Heart left ventricle (tissue), 16 donors: Measurements from ENCODE around the gene JDP2. TPM values are rescaled to one million over a fixed set of nuclear protein-coding genes. Genes with fewer than 3 reads are reported as not detected.
A peak's percentile ranks its signal among the peaks of the same experiment; 100 is the strongest.

Experiments
- ATAC-seq, 4 donors: fragments of 200-7000 bp; cut with Tn5 transposase; one replicate each; pipeline ENCODE4 v1.9.1; 2020 to 2022; ENCODE audit warnings: moderate library complexity in 4 of 4, mild to moderate bottlenecking in 3 of 4, moderate number of reproducible peaks in 1 of 4
- DNase-seq, 5 donors: peaks; one replicate each; pipeline ENCODE4 v3.0.0-alpha.2; 2020
- H3K27ac ChIP-seq, 12 donors: fragments of 200-600 bp; sonication (generic) in 4 of 12; one replicate each; pipeline versions ENCODE4 v1.5.0 to v1.8.0; 2016 to 2022; ENCODE audit warnings: mild to moderate bottlenecking in 2 of 12
- H3K27me3 ChIP-seq, 9 donors: fragments of 200-600 bp; sonication (generic) in 2 of 9; one replicate each; pipeline versions ENCODE4 v1.5.1 to v1.8.0; 2016 to 2022; ENCODE audit warnings: mild to moderate bottlenecking in 3 of 9
- H3K36me3 ChIP-seq, 9 donors: fragments of 200-600 bp; sonication (generic) in 2 of 9; one replicate each; pipeline versions ENCODE4 v1.5.0 to v1.8.0; 2018 to 2022; ENCODE audit warnings: mild to moderate bottlenecking in 2 of 9
- H3K4me1 ChIP-seq, 12 donors: fragments of 200-600 bp; sonication (generic) in 4 of 12; one replicate each; pipeline versions ENCODE4 v1.5.0 to v1.8.0; 2016 to 2022; ENCODE audit warnings: mild to moderate bottlenecking in 3 of 12
- H3K4me3 ChIP-seq, 12 donors: fragments of 200-600 bp; sonication (generic) in 4 of 12; one replicate each; pipeline versions ENCODE4 v1.5.0 to v1.8.0; 2017 to 2022; ENCODE audit warnings: mild to moderate bottlenecking in 9 of 12, moderate library complexity in 4 of 12
- H3K9me3 ChIP-seq, 12 donors: fragments of 200-600 bp; sonication (generic) in 4 of 12; one replicate each; pipeline versions ENCODE4 v1.5.0 to v1.8.0; 2016 to 2022; ENCODE audit warnings: mild to moderate bottlenecking in 1 of 12
- POLR2A ChIP-seq, 2 donors: fragments of 450-650 bp; IDR thresholded peaks; one replicate each; pipeline ENCODE4 v1.6.1; 2017; ENCODE audit warnings: antibody characterized with exemption in 2 of 2, mild to moderate bottlenecking in 2 of 2, moderate library complexity in 2 of 2
- WGBS, 4 donors: extraction: QIAGEN DNeasy Blood & Tissue Kit in 2 of 4; methylation state at CpG; one replicate each; pipeline versions ENCODE4 v1.1.5 to v1.1.7; 2013 to 2018; 5-methylcytosine and 5-hydroxymethylcytosine counted together
- intact Hi-C, 10 donors: fragments of 100-400 bp; cut with DNase I; formaldehyde crosslinking; loops; one replicate each; pipeline versions ENCODE4 v1.11.1 to v1.14.2; 2022
- polyA plus RNA-seq, 2 donors: library from polyadenylated mRNA; stranded (reverse); fragments of 200-250 nt; gene quantifications; one replicate each; pipeline ENCODE4 v1.2.3, GENCODE V29; 2013
- total RNA-seq, 9 donors: library from RNA; depleted of rRNA in 2 of 9; stranded (reverse); fragments of >200 nt in 2 of 9; fragmentation: NEBNext Ultra II Directional in 3 of 9; extraction: Animal tissue kit (Norgen Biotek cat#: 25700) in 3 of 9; gene quantifications; one replicate each; pipeline versions ENCODE4 v1.1.0 to v1.2.4, GENCODE V29; 2016 to 2023
- TF ChIP-seq, protein P1 (sequence below), 12 donors: fragments of 200-600 bp; sonication (generic) in 4 of 12; IDR thresholded peaks; one replicate each; pipeline versions ENCODE4 v1.5.0 to v1.8.0; 2018 to 2022; ENCODE audit warnings: antibody characterized with exemption in 12 of 12, mild to moderate bottlenecking in 5 of 12
- donor health status: ischemic (EF 13 %, LVEDD 7.1; RV severe dilation, severe dysfunction).
- donor health status: healthy with polysubstance abuse.
- donor health status: DM: no; HTN: yes; CAD: no.
- donor health status: DM: no; HTN: no; CAD: no.
- donor health status: ischemic (EF 25% LVEDD 6.9; RV normal size, moderate dysfunction).
- donor health status: ischemic (EF 25% LVEDD 5.7; RV mildly dilated, moderate dysfunction).
- donor health status: healthy.
- donor health status: DM: yes; HTN: yes; CAD: no.
- donor health status: ischemic (EF 35%, LVEDD 5.7; RV mildly dilated, moderate dysfunction).
- donor health status: nonischemic (EF 11% LVEDD 7.7; RV severe dilation, severe dysfunction).
- donor health status: DM: yes; HTN: yes; CAD: no.
- donor health status: PGD.
- donor health status: ischemic (EF 29% LVEDD 5.4; RV normal size, mild dysfunction).
- donor health status: nonischemic (EF 23%, LVEDD 6.1; RV moderate dilation, normal function).

Gene JDP2
- total and polyA plus RNA-seq, 11 donors, result 12.2 to 72.6 (median 28.1) TPM

DNA sequence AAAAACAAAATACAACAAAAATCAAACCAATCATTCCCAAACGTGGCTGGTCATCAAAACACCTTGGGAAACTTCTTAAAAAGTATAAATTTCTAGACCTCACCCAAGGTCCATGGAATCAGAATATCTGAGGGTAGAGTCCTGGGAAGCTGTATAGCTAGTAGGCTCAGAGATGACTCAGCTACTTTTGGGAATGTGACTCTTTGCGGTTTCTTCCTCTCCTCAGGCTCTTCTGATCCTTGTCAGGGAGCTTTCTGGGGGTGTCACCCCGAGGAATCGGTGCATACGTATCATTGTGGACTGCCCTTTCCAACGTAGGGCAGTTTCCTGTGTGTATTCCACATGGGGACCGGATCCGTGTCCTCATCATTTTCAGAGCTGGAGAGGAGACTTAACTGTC lies 14.8 kb downstream of the JDP2 start:
- peak in 2 of 4 donors; percentile 17 to 24 for ATAC-seq
- H3K4me1 ChIP-seq, result peaks cover 0 to 61% (median 24%) of the 10 kb centered on the region in 12 donors

DNA sequence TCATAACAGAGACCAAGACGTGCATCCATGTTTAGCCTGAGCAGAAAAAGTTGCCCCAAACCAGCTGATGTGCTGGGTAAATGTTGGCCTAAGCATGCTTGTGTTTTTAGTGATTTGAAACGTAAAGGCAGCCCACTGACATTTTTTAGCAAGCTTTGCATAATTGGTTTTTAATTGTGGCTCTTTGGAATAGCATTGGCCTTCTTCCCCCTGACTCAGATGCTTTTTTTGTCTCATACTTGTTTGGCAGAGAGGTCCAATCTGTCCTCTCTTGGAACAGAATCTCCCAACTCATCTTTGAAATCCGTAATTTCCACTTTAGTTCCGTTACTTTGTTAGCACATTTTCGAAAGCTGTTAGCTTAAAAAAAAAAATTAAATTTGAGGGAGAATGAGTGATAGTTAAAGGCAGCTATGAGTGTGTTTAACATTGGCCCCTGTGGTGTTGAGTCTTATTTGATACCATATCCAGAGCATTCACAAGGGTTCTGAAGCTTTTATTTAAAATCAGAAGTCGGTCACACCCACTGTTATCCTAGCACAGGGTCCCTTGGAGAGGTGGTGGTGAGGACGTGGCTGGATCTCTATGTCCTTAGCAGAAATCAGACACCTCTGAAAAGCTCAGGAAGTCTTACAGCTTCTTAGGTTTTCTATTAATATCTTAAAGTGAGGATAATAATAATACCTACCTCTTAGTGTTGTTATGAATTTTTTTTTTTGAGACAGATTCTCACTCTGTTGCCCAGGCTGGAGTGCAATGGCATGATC lies 15.6 kb downstream of the JDP2 start:
- TF ChIP-seq POLR2A (IDR thresholded peaks at IDR 0.05), result no peak
- TF ChIP-seq, protein P1, sequence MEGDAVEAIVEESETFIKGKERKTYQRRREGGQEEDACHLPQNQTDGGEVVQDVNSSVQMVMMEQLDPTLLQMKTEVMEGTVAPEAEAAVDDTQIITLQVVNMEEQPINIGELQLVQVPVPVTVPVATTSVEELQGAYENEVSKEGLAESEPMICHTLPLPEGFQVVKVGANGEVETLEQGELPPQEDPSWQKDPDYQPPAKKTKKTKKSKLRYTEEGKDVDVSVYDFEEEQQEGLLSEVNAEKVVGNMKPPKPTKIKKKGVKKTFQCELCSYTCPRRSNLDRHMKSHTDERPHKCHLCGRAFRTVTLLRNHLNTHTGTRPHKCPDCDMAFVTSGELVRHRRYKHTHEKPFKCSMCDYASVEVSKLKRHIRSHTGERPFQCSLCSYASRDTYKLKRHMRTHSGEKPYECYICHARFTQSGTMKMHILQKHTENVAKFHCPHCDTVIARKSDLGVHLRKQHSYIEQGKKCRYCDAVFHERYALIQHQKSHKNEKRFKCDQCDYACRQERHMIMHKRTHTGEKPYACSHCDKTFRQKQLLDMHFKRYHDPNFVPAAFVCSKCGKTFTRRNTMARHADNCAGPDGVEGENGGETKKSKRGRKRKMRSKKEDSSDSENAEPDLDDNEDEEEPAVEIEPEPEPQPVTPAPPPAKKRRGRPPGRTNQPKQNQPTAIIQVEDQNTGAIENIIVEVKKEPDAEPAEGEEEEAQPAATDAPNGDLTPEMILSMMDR (IDR thresholded peaks at IDR 0.05), result no peak
- WGBS, 4 donors, result 62 to 76% (median 65%) methylated on average over 7 of the region's 7 CpGs
- Histone ChIP-seq H3K4me1 (peaks cover 0 to 61% (median 24%) of the 10 kb centered on the region in 12 donors), H3K36me3 (peaks cover 0 to 74% (median 56%) of the 10 kb centered on the region in 9 donors), H3K27me3 (no peaks in the 10 kb centered on the region), H3K9me3 (no peaks in the 10 kb centered on the region), H3K4me3 (no peak overlapping the region), H3K27ac (peak overlapping the region in 9 of 12 donors; percentile 1 to 76 (median 32))
- intact Hi-C loops, result no loop called here
- ATAC-seq, result no peak
- DNase-seq, result no peak

More for the DNA sequence above, 14.8 kb downstream of the JDP2 start:
- Histone ChIP-seq H3K4me3 (no peak overlapping the region), H3K27ac (peak overlapping the region in 9 of 12 donors; percentile 1 to 76 (median 38)), H3K9me3 (no peaks in the 10 kb centered on the region), H3K36me3 (peaks cover 0 to 82% (median 64%) of the 10 kb centered on the region in 9 donors), H3K27me3 (no peaks in the 10 kb centered on the region)
- WGBS, 4 donors, result 65 to 78% (median 74%) methylated on average over 8 of the region's 8 CpGs
- DNase-seq, result no peak
- no peak for TF ChIP-seq POLR2A (IDR thresholded peaks at IDR 0.05)
- TF ChIP-seq, protein P1 (IDR thresholded peaks at IDR 0.05), result no peak
- intact Hi-C loops, result no loop called here

DNA sequence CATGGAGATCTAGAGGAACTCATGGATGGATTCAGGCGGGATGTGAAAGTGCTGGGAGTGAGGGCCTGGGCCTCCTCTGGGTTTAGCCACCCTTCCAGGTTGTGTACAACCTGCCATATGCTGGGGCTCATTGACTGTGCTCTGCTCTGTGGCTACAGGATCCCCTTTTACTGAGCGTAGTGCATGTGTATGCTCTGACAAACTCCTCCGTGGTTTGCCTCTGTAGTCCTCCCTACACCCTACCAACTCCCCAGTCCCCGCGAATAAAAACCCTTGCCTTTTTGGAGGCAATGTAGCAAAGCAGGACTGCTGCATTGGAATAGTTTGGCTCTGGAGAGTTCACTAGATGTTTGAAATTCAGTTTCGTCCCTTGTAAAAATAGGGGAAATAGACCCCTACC lies 17.4 kb downstream of the JDP2 start:
- 92 to 99% (median 96%) methylated on average over 6 of the region's 6 CpGs for WGBS, 4 donors
- no peak for DNase-seq
- TF ChIP-seq, protein P1 (IDR thresholded peaks at IDR 0.05), result no peak
- no peak for TF ChIP-seq POLR2A (IDR thresholded peaks at IDR 0.05)
- Histone ChIP-seq H3K4me3 (no peak overlapping the region), H3K9me3 (no peaks in the 10 kb centered on the region), H3K27ac (no peak overlapping the region), H3K27me3 (no peaks in the 10 kb centered on the region), H3K4me1 (peaks cover 0 to 71% (median 41%) of the 10 kb centered on the region in 12 donors), H3K36me3 (peaks cover 0 to 63% (median 38%) of the 10 kb centered on the region in 9 donors)
- no peak for ATAC-seq
- intact Hi-C loops, result no loop called here

DNA sequence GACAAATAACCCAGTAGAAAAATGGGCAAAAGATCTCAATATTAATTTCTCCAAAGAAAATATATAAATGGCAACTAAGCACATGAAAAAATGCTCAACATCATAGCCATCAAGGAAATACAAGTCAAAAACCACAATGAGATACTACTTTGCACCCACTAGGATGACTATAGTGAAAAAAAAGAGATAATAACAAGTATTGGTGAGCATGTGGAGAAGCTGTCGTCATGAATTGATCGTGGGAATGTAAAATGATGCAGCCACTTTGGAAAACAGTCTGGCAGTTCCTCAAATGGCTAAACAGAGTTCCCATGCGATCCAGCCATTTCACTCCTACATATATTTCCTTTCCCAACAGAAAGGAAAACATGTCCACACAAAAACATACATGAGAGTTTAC lies 18.1 kb downstream of the JDP2 start:
- WGBS, 4 donors, result 89 to 92% (median 91%) methylated on average over 3 of the region's 3 CpGs
- intact Hi-C loops, result no loop called here
- no peak overlapping the region for H3K4me3 ChIP-seq
- ATAC-seq (no peak), DNase-seq (no peak)
- TF ChIP-seq, protein P1 (IDR thresholded peaks at IDR 0.05), result no peak
- TF ChIP-seq POLR2A (IDR thresholded peaks at IDR 0.05), result no peak
- no peaks in the 10 kb centered on the region for H3K27me3 ChIP-seq
- H3K27ac ChIP-seq, result peak overlapping the region in 1 of 12 donors; percentile 27
- peaks cover 0 to 72% (median 41%) of the 10 kb centered on the region in 12 donors for H3K4me1 ChIP-seq
- H3K36me3 ChIP-seq, result peaks cover 0 to 63% (median 31%) of the 10 kb centered on the region in 9 donors
- H3K9me3 ChIP-seq, result no peaks in the 10 kb centered on the region
